K562 (cell line): ENCODE measurements around the gene BOLA3. TPM values are rescaled to one million over a fixed set of nuclear protein-coding genes. Genes with fewer than 3 reads are reported as not detected.

Experiments used
- CHAMP1 ChIP-seq: fragments of 450-650 bp; IDR thresholded peaks from 2 replicates; pipeline ENCODE4 v1.6.1; 2016; ENCODE audit warnings: mild to moderate bottlenecking
- CREBBP ChIP-seq: IDR thresholded peaks from one replicate; pipeline ENCODE4 v1.6.1; 2012; ENCODE audit warnings: low read depth, mild to moderate bottlenecking, control low read depth, inconsistent platforms, low read length
- DLX4 ChIP-seq: fragments of 250-450 bp; sonication (Bioruptor Pico); IDR thresholded peaks from 2 replicates; pipeline ENCODE4 v1.6.1; 2021; ENCODE audit warnings: mild to moderate bottlenecking
- HMGXB4 ChIP-seq: sonication (generic); formaldehyde crosslinking; IDR thresholded peaks from 2 replicates; pipeline ENCODE4 v1.8.1; 2023; ENCODE audit warnings: mild to moderate bottlenecking, missing genetic modification reagents
- JUND ChIP-seq, 2 experiments: IDR thresholded peaks; 2 replicates in 1 of 2; 3 replicates in 1 of 2; pipeline ENCODE4 v1.6.1; 2011; ENCODE audit warnings: borderline replicate concordance in 2 of 2, low read depth in 2 of 2, low read length in 2 of 2, improper control_type of control experiment in 1 of 2, missing biosample characterization in 1 of 2, missing genetic modification characterization in 1 of 2, missing genetic modification reagents in 1 of 2
- MBD1 ChIP-seq: fragments of 250-450 bp; sonication (Bioruptor Pico); IDR thresholded peaks from 2 replicates; pipeline ENCODE4 v1.8.0; 2022; ENCODE audit warnings: inconsistent platforms
- SP2 ChIP-seq: IDR thresholded peaks from 2 replicates; pipeline ENCODE4 v1.6.1; 2011; ENCODE audit warnings: mild to moderate bottlenecking, low read depth, low read length, moderate library complexity; ENCODE audit not compliant: poor library complexity, severe bottlenecking; ENCODE audit errors: extremely low read depth
- TAF9B ChIP-seq: fragments of 450-650 bp; IDR thresholded peaks from 2 replicates; pipeline ENCODE4 v1.6.1; 2018; ENCODE audit warnings: mild to moderate bottlenecking; ENCODE audit not compliant: partially characterized antibody
- ZBTB49 ChIP-seq: sonication (generic); formaldehyde crosslinking; IDR thresholded peaks from 2 replicates; pipeline ENCODE4 v1.8.0; 2022; ENCODE audit warnings: missing genetic modification reagents, mild to moderate bottlenecking, borderline replicate concordance
- ZNF518B ChIP-seq: fragments of 250-450 bp; sonication (Bioruptor Pico); IDR thresholded peaks from 2 replicates; pipeline ENCODE4 v1.5.0; 2021; ENCODE audit warnings: mild to moderate bottlenecking, moderate library complexity
- ZNF785 ChIP-seq: fragments of 250-450 bp; sonication (Bioruptor Pico); IDR thresholded peaks from 2 replicates; pipeline ENCODE4 v1.4.0; 2020; ENCODE audit warnings: mild to moderate bottlenecking
- polyA plus RNA-seq, 8 experiments: library from polyadenylated mRNA; depleted of rRNA in 4 of 8; stranded (reverse) in 5 of 8; unstranded in 3 of 8; fragments of >200 nt; fragmentation: Nextera tagmentation in 2 of 8; fragmentation: Illumina TruSeq in 1 of 8; extraction: Ambion mirVana in 2 of 8; extraction: Trizol in 1 of 8; gene quantifications; 2 replicates each; pipeline versions ENCODE4 v1.2.1 to v1.2.3, GENCODE V29; 2011 to 2014; ENCODE audit warnings: inconsistent platforms in 1 of 8, missing spikeins in 1 of 8
- total RNA-seq, 7 experiments: library from RNA; depleted of rRNA in 6 of 7; stranded (reverse); fragments of >200 nt in 6 of 7; fragmentation: Illumina TruSeq in 2 of 7; extraction: Trizol in 2 of 7; gene quantifications; 2 replicates each; pipeline versions ENCODE4 v1.2.1 to v1.2.3, GENCODE V29; 2011 to 2021; ENCODE audit warnings: low replicate concordance in 1 of 7

BOLA3 gene
- total and polyA plus RNA-seq, 9 of the 15 experiments (the other 6 are each of a cell fraction or from before 2014, with no cell fraction given) = 149 to 619 (median 255) TPM

GRCh38 chr2:74119912-74120825, 27.5 kb downstream of the BOLA3 start (continued):
- no peak for TF ChIP-seq ZBTB49 (CRISPR knock-in tag)
- no peak for TF ChIP-seq ZNF785
- peak; percentile 96 for TF ChIP-seq TAF9B
- TF ChIP-seq SP2 = peak; percentile 80
- peak; percentile 40; the same call in 1 of the 2 replicates for TF ChIP-seq JUND (IDR thresholded peaks at IDR 0.05; ENCODE audit: borderline replicate concordance, low read depth, low read length)
- TF ChIP-seq JUND (tag; IDR thresholded peaks at IDR 0.05; ENCODE audit: borderline replicate concordance, low read depth, low read length) = no peak; the same call in 2 of the 3 replicates
- no peak for TF ChIP-seq DLX4 (CRISPR knock-in tag)
- no peak for TF ChIP-seq CREBBP
- TF ChIP-seq MBD1 (CRISPR knock-in tag) = no peak
- no peak for TF ChIP-seq ZNF518B (CRISPR knock-in tag)
- TF ChIP-seq CHAMP1 = peak; percentile 99
- TF ChIP-seq HMGXB4 (CRISPR knock-in tag) = no peak
